Measurements from ENCODE around the gene HNF1B.

DNA sequence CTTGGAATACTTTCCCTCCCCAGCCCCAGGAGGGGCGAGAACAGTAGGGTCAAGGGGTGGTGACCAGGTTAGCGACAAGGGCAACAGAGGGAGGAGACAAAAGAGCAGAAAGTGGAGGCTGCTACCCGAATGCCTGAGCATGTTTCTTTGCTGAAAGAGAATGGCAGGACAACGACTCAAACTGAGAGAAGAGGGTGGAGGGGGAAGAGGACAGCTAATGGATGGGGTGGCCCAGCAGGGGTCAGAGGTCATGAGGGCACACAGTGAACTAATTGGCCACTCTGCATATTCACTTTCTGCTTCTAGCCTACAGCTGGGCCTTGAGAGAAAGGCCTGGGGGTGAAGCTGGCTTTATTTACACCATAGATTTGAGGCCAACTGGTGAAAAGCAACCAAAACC is 82.5 kb downstream of the HNF1B start:
- TF ChIP-seq, protein P1, sequence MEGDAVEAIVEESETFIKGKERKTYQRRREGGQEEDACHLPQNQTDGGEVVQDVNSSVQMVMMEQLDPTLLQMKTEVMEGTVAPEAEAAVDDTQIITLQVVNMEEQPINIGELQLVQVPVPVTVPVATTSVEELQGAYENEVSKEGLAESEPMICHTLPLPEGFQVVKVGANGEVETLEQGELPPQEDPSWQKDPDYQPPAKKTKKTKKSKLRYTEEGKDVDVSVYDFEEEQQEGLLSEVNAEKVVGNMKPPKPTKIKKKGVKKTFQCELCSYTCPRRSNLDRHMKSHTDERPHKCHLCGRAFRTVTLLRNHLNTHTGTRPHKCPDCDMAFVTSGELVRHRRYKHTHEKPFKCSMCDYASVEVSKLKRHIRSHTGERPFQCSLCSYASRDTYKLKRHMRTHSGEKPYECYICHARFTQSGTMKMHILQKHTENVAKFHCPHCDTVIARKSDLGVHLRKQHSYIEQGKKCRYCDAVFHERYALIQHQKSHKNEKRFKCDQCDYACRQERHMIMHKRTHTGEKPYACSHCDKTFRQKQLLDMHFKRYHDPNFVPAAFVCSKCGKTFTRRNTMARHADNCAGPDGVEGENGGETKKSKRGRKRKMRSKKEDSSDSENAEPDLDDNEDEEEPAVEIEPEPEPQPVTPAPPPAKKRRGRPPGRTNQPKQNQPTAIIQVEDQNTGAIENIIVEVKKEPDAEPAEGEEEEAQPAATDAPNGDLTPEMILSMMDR (IDR thresholded peaks at IDR 0.05; ENCODE audit: low read depth, low read length, poor library complexity, severe bottlenecking), result no peak
- no peak for TF ChIP-seq EZH2phosphoT487 (IDR thresholded peaks at IDR 0.05; ENCODE audit: borderline replicate concordance, low read length)

Data from DOHH2 (cell line).